ENCODE measurements around the gene CNOT3.

CNOT3 gene

DNA sequence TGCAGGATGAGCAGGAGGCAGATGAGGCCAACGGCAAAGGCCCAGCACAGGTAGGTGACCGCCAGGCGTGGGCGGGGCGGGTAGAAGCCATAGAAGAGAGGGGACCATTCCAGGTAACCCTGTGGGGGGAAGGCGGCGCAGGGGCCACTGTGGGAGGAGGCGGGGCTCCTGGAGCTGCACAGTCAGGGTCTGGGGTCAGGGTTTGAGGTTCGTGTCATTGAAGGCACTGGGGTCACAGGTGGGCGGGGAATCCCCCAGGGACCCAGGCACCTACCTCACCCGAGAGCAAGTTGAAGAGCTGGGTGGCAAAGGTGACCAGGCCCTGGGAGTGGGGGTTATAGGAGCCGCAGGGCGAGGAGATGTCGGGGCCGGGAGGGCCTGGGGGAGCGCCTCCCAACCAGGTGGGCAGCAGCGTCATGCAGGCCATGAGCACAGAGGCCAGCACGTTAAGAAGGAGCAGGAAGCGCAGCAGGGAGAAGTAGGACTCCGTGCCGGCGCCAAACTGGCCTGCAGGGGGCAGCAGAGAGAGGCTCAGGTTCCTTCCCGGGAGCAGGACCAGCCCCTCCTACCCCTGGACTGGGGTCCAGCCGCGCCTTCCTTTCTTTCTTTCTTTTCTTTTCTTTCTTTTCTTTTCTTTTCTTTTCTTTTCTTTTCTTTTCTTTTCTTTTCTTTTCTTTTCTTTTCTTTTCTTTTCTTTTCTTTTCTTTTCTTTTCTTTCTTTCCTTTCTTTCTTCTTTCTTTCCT lies 30.8 kb downstream of the CNOT3 start:
- H3K27ac ChIP-seq, result no peak overlapping the region
- TF ChIP-seq ZFX (IDR thresholded peaks at IDR 0.05; ENCODE audit: borderline replicate concordance), result no peak
- TF ChIP-seq, protein P1, sequence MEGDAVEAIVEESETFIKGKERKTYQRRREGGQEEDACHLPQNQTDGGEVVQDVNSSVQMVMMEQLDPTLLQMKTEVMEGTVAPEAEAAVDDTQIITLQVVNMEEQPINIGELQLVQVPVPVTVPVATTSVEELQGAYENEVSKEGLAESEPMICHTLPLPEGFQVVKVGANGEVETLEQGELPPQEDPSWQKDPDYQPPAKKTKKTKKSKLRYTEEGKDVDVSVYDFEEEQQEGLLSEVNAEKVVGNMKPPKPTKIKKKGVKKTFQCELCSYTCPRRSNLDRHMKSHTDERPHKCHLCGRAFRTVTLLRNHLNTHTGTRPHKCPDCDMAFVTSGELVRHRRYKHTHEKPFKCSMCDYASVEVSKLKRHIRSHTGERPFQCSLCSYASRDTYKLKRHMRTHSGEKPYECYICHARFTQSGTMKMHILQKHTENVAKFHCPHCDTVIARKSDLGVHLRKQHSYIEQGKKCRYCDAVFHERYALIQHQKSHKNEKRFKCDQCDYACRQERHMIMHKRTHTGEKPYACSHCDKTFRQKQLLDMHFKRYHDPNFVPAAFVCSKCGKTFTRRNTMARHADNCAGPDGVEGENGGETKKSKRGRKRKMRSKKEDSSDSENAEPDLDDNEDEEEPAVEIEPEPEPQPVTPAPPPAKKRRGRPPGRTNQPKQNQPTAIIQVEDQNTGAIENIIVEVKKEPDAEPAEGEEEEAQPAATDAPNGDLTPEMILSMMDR (IDR thresholded peaks at IDR 0.05), result peak; percentile 92

- TF ChIP-seq, protein P1 (IDR thresholded peaks at IDR 0.05), result no peak
- TF ChIP-seq ZFX (IDR thresholded peaks at IDR 0.05; ENCODE audit: borderline replicate concordance), result no peak
- H3K27ac ChIP-seq, result no peak overlapping the region
Measured at GRCh38 chr19:54169149-54169740, 31.7 kb downstream of the CNOT3 start.

DNA sequence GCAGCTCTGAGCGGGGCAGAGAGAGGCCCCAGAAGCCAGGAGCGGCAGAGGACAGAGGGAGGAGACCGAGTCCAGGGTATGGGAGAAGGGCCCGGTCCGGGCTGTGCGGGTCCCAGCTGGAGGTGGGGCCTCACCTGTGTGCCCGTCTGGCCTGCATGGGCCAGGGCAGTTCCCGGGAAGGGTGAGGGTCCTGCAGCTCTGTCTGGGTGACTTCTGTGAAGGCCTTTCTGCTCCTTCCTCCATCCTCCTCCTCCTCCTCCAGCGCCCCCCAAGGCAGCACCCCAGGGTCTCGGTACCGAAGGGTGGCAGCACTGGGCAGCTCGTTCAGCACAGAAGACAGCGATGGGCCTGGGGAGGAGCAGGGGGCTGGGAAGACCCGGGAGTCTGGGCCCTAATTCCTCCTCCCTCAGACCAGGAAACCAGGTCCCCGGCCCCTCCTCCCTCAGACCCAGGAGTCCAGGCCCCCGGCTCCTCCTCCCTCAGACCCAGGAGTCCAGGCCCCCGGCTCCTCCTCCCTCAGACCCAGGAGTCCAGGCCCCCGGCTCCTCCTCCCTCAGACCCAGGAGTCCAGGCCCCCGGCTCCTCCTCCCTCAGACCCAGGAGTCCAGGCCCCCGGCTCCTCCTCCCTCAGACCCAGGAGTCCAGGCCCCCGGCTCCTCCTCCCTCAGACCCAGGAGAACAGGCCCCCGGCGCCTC lies 34.3 kb downstream of the CNOT3 start:
- peak overlapping the region; percentile 33 for H3K27ac ChIP-seq

GRCh38 chr19:54172471-54173358 lies 35.2 kb downstream of the CNOT3 start, which contains the start of gene TMC4:
Gene TMC4, minus strand, starts transcription at chr19:54173160. Its CDS starts 43 bp downstream, at chr19:54173117.
- TF ChIP-seq, protein P1 (IDR thresholded peaks at IDR 0.05), result peak; percentile 67
- no peak for TF ChIP-seq ZFX (IDR thresholded peaks at IDR 0.05; ENCODE audit: borderline replicate concordance)
- peak within 1 kb of the TSS; percentile 90 for H3K27ac ChIP-seq

DNA sequence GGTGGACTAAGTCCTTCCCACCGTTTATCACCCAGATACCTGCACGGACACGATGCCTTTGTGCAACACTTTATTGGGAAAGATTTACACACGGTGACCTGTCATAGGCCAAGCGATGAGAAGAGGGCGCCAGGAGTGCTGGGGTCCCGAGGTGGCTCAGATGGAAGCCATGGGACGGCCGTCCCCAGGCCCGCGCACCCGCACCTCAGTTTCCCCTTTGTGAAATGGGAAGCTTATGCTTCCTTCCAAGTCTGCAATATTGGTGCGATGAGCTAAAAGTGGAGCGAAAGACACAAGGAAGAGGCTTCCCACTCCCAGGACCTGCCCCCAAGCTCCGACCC lies 35.8 kb downstream of the CNOT3 start:
- TF ChIP-seq, protein P1 (IDR thresholded peaks at IDR 0.05), result no peak
- no peak for TF ChIP-seq ZFX (IDR thresholded peaks at IDR 0.05; ENCODE audit: borderline replicate concordance)
- peak overlapping the region; percentile 90 for H3K27ac ChIP-seq

DNA sequence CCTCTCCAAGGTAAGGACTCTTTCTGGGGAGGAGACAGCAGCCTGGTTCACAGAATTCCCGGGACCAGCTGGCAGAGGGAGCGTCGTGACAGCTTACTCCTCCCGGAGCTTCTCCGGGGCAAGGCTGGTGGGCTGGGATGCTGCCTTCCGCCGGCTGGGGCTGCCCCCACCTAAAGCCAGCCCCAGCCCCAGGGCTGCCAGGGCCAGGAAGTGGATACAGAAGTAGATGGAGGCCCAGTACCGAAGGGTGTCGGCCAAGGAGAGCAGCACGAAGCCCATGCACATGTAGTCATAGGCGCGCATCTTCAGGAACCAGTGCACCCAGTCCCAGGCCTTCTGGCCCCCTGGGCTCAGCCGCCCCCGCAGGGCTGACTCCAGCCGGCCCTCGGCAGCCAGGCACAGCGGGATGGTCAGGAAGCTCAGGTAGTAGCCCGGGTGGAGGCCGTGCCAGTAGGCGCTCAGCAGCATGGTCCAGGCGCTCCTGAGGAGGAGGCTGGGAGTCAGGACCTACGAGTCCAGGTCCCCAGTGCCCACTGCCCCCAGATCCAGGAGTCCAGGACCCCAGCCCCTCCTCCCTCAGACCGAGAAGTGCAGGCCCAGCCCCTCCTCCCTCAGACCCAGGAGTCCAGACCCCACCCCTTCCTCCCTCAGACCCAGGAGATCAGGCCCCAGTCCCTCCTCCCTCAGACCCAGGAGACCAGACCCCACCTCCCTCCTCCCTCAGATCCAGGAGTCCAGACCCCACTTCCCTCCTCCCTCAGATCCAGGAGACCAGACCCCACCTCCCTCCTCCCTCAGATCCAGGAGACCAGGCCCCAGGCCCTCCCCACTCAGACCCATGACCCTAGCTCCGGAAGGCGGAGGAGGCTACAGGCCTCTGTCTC lies 36.6 kb downstream of the CNOT3 start:
- TF ChIP-seq ZFX (IDR thresholded peaks at IDR 0.05; ENCODE audit: borderline replicate concordance), result no peak
- TF ChIP-seq, protein P1 (IDR thresholded peaks at IDR 0.05), result no peak
- peak overlapping the region; percentile 90 for H3K27ac ChIP-seq
